Osteocyte (in vitro differentiated cells): ENCODE data around the gene BTBD17. TPM values are rescaled to one million over a fixed set of nuclear protein-coding genes. Genes with fewer than 3 reads are reported as not detected.

Source experiments
- DNase-seq: peaks from one replicate; pipeline ENCODE4 v3.0.0; 2021; ENCODE audit warnings: mixed read lengths; ENCODE audit not compliant: unreplicated experiment; ENCODE audit errors: extremely low spot score
- H3K27ac Mint-ChIP-seq: one replicate; pipeline ENCODE4 v1.8.0; 2021; ENCODE audit warnings: mild to moderate bottlenecking, mixed read lengths; ENCODE audit not compliant: unreplicated experiment
- H3K27me3 Mint-ChIP-seq: one replicate; pipeline ENCODE4 v1.8.0; 2021; ENCODE audit warnings: mixed read lengths; ENCODE audit not compliant: unreplicated experiment
- H3K36me3 Mint-ChIP-seq: one replicate; pipeline ENCODE4 v1.8.0; 2021; ENCODE audit warnings: mixed read lengths; ENCODE audit not compliant: unreplicated experiment
- H3K4me1 Mint-ChIP-seq: one replicate; pipeline ENCODE4 v1.8.0; 2021; ENCODE audit warnings: mixed read lengths; ENCODE audit not compliant: unreplicated experiment
- H3K4me3 Mint-ChIP-seq: one replicate; pipeline ENCODE4 v1.8.0; 2021; ENCODE audit warnings: mild to moderate bottlenecking, moderate library complexity, mixed read lengths; ENCODE audit not compliant: unreplicated experiment
- H3K9me3 Mint-ChIP-seq: one replicate; pipeline ENCODE4 v1.8.0; 2021; ENCODE audit warnings: mixed read lengths; ENCODE audit not compliant: unreplicated experiment
- CTCF ChIP-seq: fragments of 200-600 bp; sonication (generic); IDR thresholded peaks from 2 replicates; pipeline ENCODE4 v1.5.0; 2021; ENCODE audit warnings: antibody characterized with exemption, mild to moderate bottlenecking, moderate library complexity
- total RNA-seq: library from RNA; stranded (reverse); gene quantifications from 2 replicates; pipeline ENCODE4 v1.2.1, GENCODE V29; 2021

Gene BTBD17
- total RNA-seq, 1 donor from 2014 or later, result not detected

- H3K36me3 Mint-ChIP-seq, result no peaks in the 10 kb centered on the region
- H3K27me3 Mint-ChIP-seq, result peaks cover 22% of the 10 kb centered on the region
- no peak for TF ChIP-seq CTCF
- DNase-seq, result no peak
- H3K4me1 Mint-ChIP-seq, result peaks cover 4% of the 10 kb centered on the region
- H3K27ac Mint-ChIP-seq, result no peak overlapping the region
- H3K9me3 Mint-ChIP-seq, result no peaks in the 10 kb centered on the region
- H3K4me3 Mint-ChIP-seq, result no peak overlapping the region
These were observed 18.7 kb upstream of the BTBD17 start for GRCh38 chr17:74380086-74380958.

- peak; percentile 96 for TF ChIP-seq CTCF
- no peaks in the 10 kb centered on the region for H3K9me3 Mint-ChIP-seq
- H3K27ac Mint-ChIP-seq, result no peak overlapping the region
- H3K4me1 Mint-ChIP-seq, result peaks cover 4% of the 10 kb centered on the region
- no peak overlapping the region for H3K4me3 Mint-ChIP-seq
- no peaks in the 10 kb centered on the region for H3K36me3 Mint-ChIP-seq
- DNase-seq, result peak; percentile 95
- H3K27me3 Mint-ChIP-seq, result peaks cover 22% of the 10 kb centered on the region
These were observed 17.9 kb upstream of the BTBD17 start for GRCh38 chr17:74379495-74380085.

GRCh38 chr17:74374858-74375257 is 13.2 kb upstream of the BTBD17 start:
- no peak overlapping the region for H3K27ac Mint-ChIP-seq
- TF ChIP-seq CTCF, result no peak
- H3K4me1 Mint-ChIP-seq, result peaks cover 4% of the 10 kb centered on the region
- DNase-seq, result no peak
- H3K27me3 Mint-ChIP-seq, result peaks cover 19% of the 10 kb centered on the region
- no peak overlapping the region for H3K4me3 Mint-ChIP-seq
- H3K36me3 Mint-ChIP-seq, result no peaks in the 10 kb centered on the region
- H3K9me3 Mint-ChIP-seq, result no peaks in the 10 kb centered on the region

GRCh38 chr17:74373838-74374606 is 12.4 kb upstream of the BTBD17 start:
- DNase-seq, result no peak
- Mint-ChIP-seq H3K36me3 (no peaks in the 10 kb centered on the region), H3K27ac (no peak overlapping the region), H3K27me3 (peaks cover 19% of the 10 kb centered on the region), H3K4me3 (no peak overlapping the region), H3K4me1 (no peaks in the 10 kb centered on the region), H3K9me3 (no peaks in the 10 kb centered on the region)
- TF ChIP-seq CTCF, result no peak

- DNase-seq, result no peak
- TF ChIP-seq CTCF, result no peak
- Mint-ChIP-seq H3K27ac (no peak overlapping the region), H3K4me3 (no peak overlapping the region), H3K9me3 (no peaks in the 10 kb centered on the region), H3K36me3 (no peaks in the 10 kb centered on the region), H3K27me3 (peaks cover 11% of the 10 kb centered on the region), H3K4me1 (no peaks in the 10 kb centered on the region)
These were observed 10.8 kb upstream of the BTBD17 start for GRCh38 chr17:74372426-74372825.
